Stimulated activated naive CD8-positive, alpha-beta T cell treated with anti-CD3 and anti-CD28 coated beads, Interleukin-15, amount 100 ng/mL, for 72 hours (primary cell): ENCODE measurements around the gene RNF144A.
A peak's percentile ranks its signal among the peaks of the same experiment; 100 is the strongest.

Experiments
- ATAC-seq: fragments of 150-1000 bp; cut with Tn5 transposase; 2 replicates; pipeline ENCODE4 v1.10.0; 2021; ENCODE audit warnings: mild to moderate bottlenecking, moderate library complexity
- DNase-seq, 2 donors: peaks; one replicate each; pipeline ENCODE4 v3.0.0; 2021 to 2022
- H3K27ac Mint-ChIP-seq, 2 donors: one replicate each; pipeline ENCODE4 v1.8.0; 2022; ENCODE audit warnings: mild to moderate bottlenecking in 2 of 2, mixed read lengths in 2 of 2, moderate library complexity in 2 of 2
- H3K27me3 Mint-ChIP-seq: one replicate; pipeline ENCODE4 v1.8.0; 2022; ENCODE audit warnings: mixed read lengths
- H3K4me1 Mint-ChIP-seq: one replicate; pipeline ENCODE4 v1.8.0; 2022; ENCODE audit warnings: mild to moderate bottlenecking, mixed read lengths
- H3K4me3 Mint-ChIP-seq, 2 donors: one replicate each; pipeline ENCODE4 v1.8.0; 2022; ENCODE audit warnings: mild to moderate bottlenecking in 2 of 2, mixed read lengths in 2 of 2, moderate library complexity in 1 of 2
- H3K9me3 Mint-ChIP-seq, 2 donors: one replicate each; pipeline ENCODE4 v1.8.0; 2022; ENCODE audit warnings: mixed read lengths in 2 of 2

Gene RNF144A

GRCh38 chr2:6945821-6946220 is 28.6 kb downstream of the RNF144A start:
- Mint-ChIP-seq H3K27ac (peak overlapping the region; percentile 56 to 66), H3K4me3 (peak overlapping the region in 1 of 2 donors; percentile 10), H3K27me3 (no peaks in the 10 kb centered on the region), H3K9me3 (no peaks in the 10 kb centered on the region), H3K4me1 (peaks cover 68% of the 10 kb centered on the region)
- DNase-seq (no peak), ATAC-seq (no peak)

- H3K27me3 Mint-ChIP-seq, result no peaks in the 10 kb centered on the region
- H3K9me3 Mint-ChIP-seq, result no peaks in the 10 kb centered on the region
- H3K4me1 Mint-ChIP-seq, result peaks cover 69% of the 10 kb centered on the region
- no peak overlapping the region for H3K4me3 Mint-ChIP-seq
- no peak overlapping the region for H3K27ac Mint-ChIP-seq
- DNase-seq (no peak), ATAC-seq (peak; percentile 75)
Observed at GRCh38 chr2:6946722-6947121, 29.5 kb downstream of the RNF144A start.

GRCh38 chr2:6947929-6948676 is 30.9 kb downstream of the RNF144A start:
- Mint-ChIP-seq H3K4me1 (peaks cover 55% of the 10 kb centered on the region), H3K9me3 (no peaks in the 10 kb centered on the region), H3K4me3 (no peak overlapping the region), H3K27ac (peak overlapping the region in 1 of 2 donors; percentile 21), H3K27me3 (no peaks in the 10 kb centered on the region)
- ATAC-seq, result no peak
- DNase-seq, result no peak

GRCh38 chr2:6948677-6949351 is 31.6 kb downstream of the RNF144A start:
- no peak overlapping the region for H3K27ac Mint-ChIP-seq
- peaks cover 48% of the 10 kb centered on the region for H3K4me1 Mint-ChIP-seq
- DNase-seq (no peak), ATAC-seq (no peak)
- no peak overlapping the region for H3K4me3 Mint-ChIP-seq
- no peaks in the 10 kb centered on the region for H3K27me3 Mint-ChIP-seq
- no peaks in the 10 kb centered on the region for H3K9me3 Mint-ChIP-seq

GRCh38 chr2:6951046-6951445 is 33.8 kb downstream of the RNF144A start:
- Mint-ChIP-seq H3K27ac (no peak overlapping the region), H3K4me3 (no peak overlapping the region), H3K27me3 (no peaks in the 10 kb centered on the region), H3K4me1 (peaks cover 37% of the 10 kb centered on the region), H3K9me3 (no peaks in the 10 kb centered on the region)
- DNase-seq (no peak), ATAC-seq (no peak)

GRCh38 chr2:6952101-6952500 is 34.9 kb downstream of the RNF144A start:
- Mint-ChIP-seq H3K4me3 (no peak overlapping the region), H3K4me1 (peaks cover 40% of the 10 kb centered on the region), H3K27me3 (no peaks in the 10 kb centered on the region), H3K9me3 (no peaks in the 10 kb centered on the region), H3K27ac (no peak overlapping the region)
- DNase-seq, result no peak
- no peak for ATAC-seq

GRCh38 chr2:6954586-6954985 is 37.4 kb downstream of the RNF144A start:
- Mint-ChIP-seq H3K4me3 (no peak overlapping the region), H3K27ac (no peak overlapping the region), H3K9me3 (no peaks in the 10 kb centered on the region), H3K27me3 (no peaks in the 10 kb centered on the region), H3K4me1 (peaks cover 56% of the 10 kb centered on the region)
- DNase-seq, result no peak
- no peak for ATAC-seq

- H3K4me3 Mint-ChIP-seq, result no peak overlapping the region
- ATAC-seq, result no peak
- no peaks in the 10 kb centered on the region for H3K9me3 Mint-ChIP-seq
- peaks cover 58% of the 10 kb centered on the region for H3K4me1 Mint-ChIP-seq
- H3K27me3 Mint-ChIP-seq, result no peaks in the 10 kb centered on the region
- peak overlapping the region in 1 of 2 donors; percentile 59 for H3K27ac Mint-ChIP-seq
- DNase-seq, result no peak
Observed at GRCh38 chr2:6955511-6956136, 38.4 kb downstream of the RNF144A start.

- no peak for ATAC-seq
- Mint-ChIP-seq H3K9me3 (no peaks in the 10 kb centered on the region), H3K4me1 (peaks cover 58% of the 10 kb centered on the region), H3K27ac (no peak overlapping the region), H3K27me3 (no peaks in the 10 kb centered on the region), H3K4me3 (no peak overlapping the region)
- DNase-seq, result no peak
Observed at GRCh38 chr2:6956566-6956965, 39.4 kb downstream of the RNF144A start.

GRCh38 chr2:6957031-6957714 is 40.0 kb downstream of the RNF144A start:
- DNase-seq (no peak), ATAC-seq (no peak)
- Mint-ChIP-seq H3K27me3 (no peaks in the 10 kb centered on the region), H3K9me3 (no peaks in the 10 kb centered on the region), H3K4me1 (peaks cover 63% of the 10 kb centered on the region), H3K4me3 (no peak overlapping the region), H3K27ac (no peak overlapping the region)

GRCh38 chr2:6957910-6958615 is 40.9 kb downstream of the RNF144A start:
- Mint-ChIP-seq H3K9me3 (no peaks in the 10 kb centered on the region), H3K4me3 (no peak overlapping the region), H3K4me1 (peaks cover 63% of the 10 kb centered on the region), H3K27me3 (no peaks in the 10 kb centered on the region), H3K27ac (no peak overlapping the region)
- no peak for DNase-seq
- no peak for ATAC-seq

GRCh38 chr2:6958616-6959235 is 41.5 kb downstream of the RNF144A start:
- no peak for DNase-seq
- ATAC-seq, result no peak
- Mint-ChIP-seq H3K4me3 (no peak overlapping the region), H3K4me1 (peaks cover 63% of the 10 kb centered on the region), H3K27ac (no peak overlapping the region), H3K27me3 (no peaks in the 10 kb centered on the region), H3K9me3 (no peaks in the 10 kb centered on the region)

- Mint-ChIP-seq H3K4me1 (peaks cover 62% of the 10 kb centered on the region), H3K9me3 (no peaks in the 10 kb centered on the region), H3K4me3 (no peak overlapping the region), H3K27ac (no peak overlapping the region), H3K27me3 (no peaks in the 10 kb centered on the region)
- ATAC-seq (no peak), DNase-seq (no peak)
Observed at GRCh38 chr2:6959751-6960150, 42.5 kb downstream of the RNF144A start.

GRCh38 chr2:6960659-6961058 is 43.4 kb downstream of the RNF144A start:
- Mint-ChIP-seq H3K27me3 (no peaks in the 10 kb centered on the region), H3K4me3 (no peak overlapping the region), H3K4me1 (peaks cover 58% of the 10 kb centered on the region), H3K27ac (no peak overlapping the region), H3K9me3 (no peaks in the 10 kb centered on the region)
- ATAC-seq (peak; percentile 18), DNase-seq (no peak)

GRCh38 chr2:6963727-6964126 is 46.5 kb downstream of the RNF144A start:
- Mint-ChIP-seq H3K27me3 (no peaks in the 10 kb centered on the region), H3K27ac (peak overlapping the region in 1 of 2 donors; percentile 59), H3K4me1 (peaks cover 45% of the 10 kb centered on the region), H3K9me3 (no peaks in the 10 kb centered on the region), H3K4me3 (no peak overlapping the region)
- ATAC-seq (no peak), DNase-seq (no peak)
